Measurements from ENCODE around the gene DEGS2.

The DEGS2 gene

DNA sequence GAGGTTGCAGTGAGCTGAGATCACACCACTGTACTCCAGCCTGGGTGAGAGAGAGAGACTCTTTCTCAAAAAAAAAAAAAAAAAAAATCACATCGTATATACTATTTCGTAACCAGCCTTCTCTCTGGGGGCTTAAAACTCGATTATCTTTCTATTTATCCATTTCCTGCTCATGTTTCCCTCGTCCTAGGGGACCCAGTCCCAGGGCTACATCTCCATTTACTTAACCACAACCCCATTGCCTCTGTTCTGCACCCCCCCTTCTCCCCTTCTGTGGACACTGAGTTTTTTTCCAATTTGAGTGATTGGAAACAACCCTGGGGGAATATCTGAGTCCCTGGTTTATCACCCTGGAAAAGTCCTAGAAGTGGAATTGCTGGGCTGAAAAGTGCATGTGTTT lies 43.3 kb upstream of the DEGS2 start:
- H3K9me3 ChIP-seq (ENCODE audit: severe bottlenecking): no peaks in the 10 kb centered on the region
- no peak overlapping the region for H3K4me3 ChIP-seq (ENCODE audit: severe bottlenecking)
- DNase-seq (ENCODE audit: low spot score): no peak
- TF ChIP-seq, protein P1, sequence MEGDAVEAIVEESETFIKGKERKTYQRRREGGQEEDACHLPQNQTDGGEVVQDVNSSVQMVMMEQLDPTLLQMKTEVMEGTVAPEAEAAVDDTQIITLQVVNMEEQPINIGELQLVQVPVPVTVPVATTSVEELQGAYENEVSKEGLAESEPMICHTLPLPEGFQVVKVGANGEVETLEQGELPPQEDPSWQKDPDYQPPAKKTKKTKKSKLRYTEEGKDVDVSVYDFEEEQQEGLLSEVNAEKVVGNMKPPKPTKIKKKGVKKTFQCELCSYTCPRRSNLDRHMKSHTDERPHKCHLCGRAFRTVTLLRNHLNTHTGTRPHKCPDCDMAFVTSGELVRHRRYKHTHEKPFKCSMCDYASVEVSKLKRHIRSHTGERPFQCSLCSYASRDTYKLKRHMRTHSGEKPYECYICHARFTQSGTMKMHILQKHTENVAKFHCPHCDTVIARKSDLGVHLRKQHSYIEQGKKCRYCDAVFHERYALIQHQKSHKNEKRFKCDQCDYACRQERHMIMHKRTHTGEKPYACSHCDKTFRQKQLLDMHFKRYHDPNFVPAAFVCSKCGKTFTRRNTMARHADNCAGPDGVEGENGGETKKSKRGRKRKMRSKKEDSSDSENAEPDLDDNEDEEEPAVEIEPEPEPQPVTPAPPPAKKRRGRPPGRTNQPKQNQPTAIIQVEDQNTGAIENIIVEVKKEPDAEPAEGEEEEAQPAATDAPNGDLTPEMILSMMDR (IDR thresholded peaks at IDR 0.05; ENCODE audit: poor library complexity, severe bottlenecking): no peak
- no peak overlapping the region for H3K27ac ChIP-seq (ENCODE audit: poor library complexity, severe bottlenecking)
- H3K4me1 ChIP-seq (ENCODE audit: insufficient read depth, poor library complexity, severe bottlenecking): peaks cover 12% of the 10 kb centered on the region
- H3K27me3 ChIP-seq (ENCODE audit: insufficient read depth, poor library complexity, severe bottlenecking): no peaks in the 10 kb centered on the region
- no peaks in the 10 kb centered on the region for H3K36me3 ChIP-seq (ENCODE audit: low read depth)
- no peak for ATAC-seq (ENCODE audit: low read depth)

DNA sequence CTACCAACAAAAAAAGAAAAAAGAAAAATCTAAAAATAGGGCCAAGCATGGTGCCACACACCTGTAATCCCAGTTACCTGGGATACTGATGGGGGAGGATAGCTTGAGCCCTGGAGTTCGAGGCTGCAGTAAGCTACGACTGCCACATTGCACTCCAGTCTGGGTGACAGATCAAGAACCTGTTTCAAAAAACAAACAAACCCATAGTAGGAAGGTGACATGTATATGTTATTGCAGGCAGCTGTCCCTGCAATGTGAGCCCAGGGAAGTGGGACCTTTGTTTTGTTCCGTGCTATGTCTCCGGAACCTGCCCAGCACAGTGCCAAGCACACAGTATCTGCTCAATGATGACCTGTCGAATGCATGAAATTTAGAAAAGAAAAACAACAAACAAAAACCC lies 42.3 kb upstream of the DEGS2 start:
- DNase-seq (ENCODE audit: low spot score) (no peak), ATAC-seq (ENCODE audit: low read depth) (no peak)
- H3K36me3 ChIP-seq (ENCODE audit: low read depth): no peaks in the 10 kb centered on the region
- H3K4me1 ChIP-seq (ENCODE audit: insufficient read depth, poor library complexity, severe bottlenecking): peaks cover 12% of the 10 kb centered on the region
- no peaks in the 10 kb centered on the region for H3K27me3 ChIP-seq (ENCODE audit: insufficient read depth, poor library complexity, severe bottlenecking)
- TF ChIP-seq, protein P1 (IDR thresholded peaks at IDR 0.05; ENCODE audit: poor library complexity, severe bottlenecking): no peak
- no peaks in the 10 kb centered on the region for H3K9me3 ChIP-seq (ENCODE audit: severe bottlenecking)
- no peak overlapping the region for H3K27ac ChIP-seq (ENCODE audit: poor library complexity, severe bottlenecking)
- no peak overlapping the region for H3K4me3 ChIP-seq (ENCODE audit: severe bottlenecking)

DNA sequence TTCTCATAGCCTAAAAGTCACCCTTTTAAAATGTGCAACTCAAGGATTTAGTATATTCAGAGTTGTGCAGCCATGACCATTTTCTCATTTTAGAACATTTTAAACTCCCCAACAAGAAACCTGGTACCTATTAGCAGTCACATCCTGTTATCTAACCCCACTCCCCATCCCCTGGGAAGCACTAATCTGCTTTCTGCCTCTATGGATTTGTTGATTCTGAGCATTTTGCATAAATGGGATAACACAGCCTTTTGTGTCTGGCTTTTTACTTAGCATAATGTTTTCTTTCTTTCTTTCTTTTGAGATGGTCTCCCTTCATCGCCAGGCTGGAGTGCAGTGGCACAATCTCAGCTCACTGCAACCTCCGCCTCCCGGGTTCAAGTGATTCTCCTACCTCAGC lies 40.9 kb upstream of the DEGS2 start:
- Histone ChIP-seq H3K9me3 (ENCODE audit: severe bottlenecking) (no peaks in the 10 kb centered on the region), H3K4me3 (ENCODE audit: severe bottlenecking) (no peak overlapping the region), H3K27me3 (ENCODE audit: insufficient read depth, poor library complexity, severe bottlenecking) (no peaks in the 10 kb centered on the region), H3K36me3 (ENCODE audit: low read depth) (no peaks in the 10 kb centered on the region), H3K27ac (ENCODE audit: poor library complexity, severe bottlenecking) (no peak overlapping the region), H3K4me1 (ENCODE audit: insufficient read depth, poor library complexity, severe bottlenecking) (peaks cover 12% of the 10 kb centered on the region)
- ATAC-seq (ENCODE audit: low read depth) (no peak), DNase-seq (ENCODE audit: low spot score) (no peak)
- TF ChIP-seq, protein P1 (IDR thresholded peaks at IDR 0.05; ENCODE audit: poor library complexity, severe bottlenecking): no peak

DNA sequence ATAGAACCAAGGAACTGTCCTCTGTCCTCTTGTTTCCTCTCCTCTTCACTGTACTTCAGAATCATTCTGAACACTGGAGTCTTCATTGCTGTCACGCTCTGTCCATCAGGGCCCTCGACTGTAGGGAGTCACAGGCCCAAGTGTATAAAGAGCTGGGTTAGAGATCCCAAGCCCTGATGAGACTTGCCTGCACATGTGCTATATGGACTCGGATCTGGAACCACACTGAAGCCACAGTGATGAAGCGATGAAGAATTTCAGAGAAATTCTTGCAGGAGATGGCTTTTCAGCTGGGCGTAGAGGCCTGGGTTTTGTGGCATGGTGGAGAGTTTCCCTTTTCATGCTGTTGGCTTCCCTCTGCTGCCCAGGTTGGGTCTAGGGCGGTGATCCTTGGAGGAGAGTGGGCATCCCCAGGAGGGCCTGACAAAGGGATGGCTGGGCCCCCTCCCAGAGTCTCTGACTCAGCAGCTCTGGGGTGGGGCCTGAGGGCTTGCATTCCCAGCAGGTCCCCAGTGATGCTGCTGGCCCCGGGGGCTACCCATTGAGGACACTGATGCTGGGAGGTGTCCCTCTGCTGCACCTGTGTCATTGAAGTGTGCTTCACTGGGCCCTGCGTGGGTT lies 39.9 kb upstream of the DEGS2 start:
- no peak for DNase-seq (ENCODE audit: low spot score)
- Histone ChIP-seq H3K9me3 (ENCODE audit: severe bottlenecking) (no peaks in the 10 kb centered on the region), H3K4me3 (ENCODE audit: severe bottlenecking) (no peak overlapping the region), H3K27ac (ENCODE audit: poor library complexity, severe bottlenecking) (no peak overlapping the region), H3K4me1 (ENCODE audit: insufficient read depth, poor library complexity, severe bottlenecking) (peaks cover 5% of the 10 kb centered on the region), H3K36me3 (ENCODE audit: low read depth) (no peaks in the 10 kb centered on the region), H3K27me3 (ENCODE audit: insufficient read depth, poor library complexity, severe bottlenecking) (no peaks in the 10 kb centered on the region)
- ATAC-seq (ENCODE audit: low read depth): peak; percentile 70
- TF ChIP-seq, protein P1 (IDR thresholded peaks at IDR 0.05; ENCODE audit: poor library complexity, severe bottlenecking): no peak

All from RWPE2 (cell line).